ENCODE data around the gene PPP3CA.
A peak's percentile ranks its signal among the peaks of the same experiment; 100 is the strongest.

Gene PPP3CA

GRCh38 chr4:101169044-101170014 lies 178.0 kb downstream of the PPP3CA start:
- DNase-seq = peak in 5 of 6 experiments; percentile 18 to 56 (median 38)

- DNase-seq = no peak
These were observed 183.4 kb downstream of the PPP3CA start for GRCh38 chr4:101163936-101164335.

- DNase-seq = no peak
These were observed 184.3 kb downstream of the PPP3CA start for GRCh38 chr4:101162990-101163380.

- DNase-seq = no peak
These were observed 186.3 kb downstream of the PPP3CA start for GRCh38 chr4:101160792-101161592.

- DNase-seq = no peak
These were observed 188.8 kb downstream of the PPP3CA start for GRCh38 chr4:101158507-101158906.

- DNase-seq = no peak
These were observed 189.2 kb downstream of the PPP3CA start for GRCh38 chr4:101158134-101158482.

- DNase-seq = no peak
These were observed 189.8 kb downstream of the PPP3CA start for GRCh38 chr4:101157415-101158133.

GRCh38 chr4:101156619-101157310 lies 190.6 kb downstream of the PPP3CA start:
- no peak for DNase-seq

GRCh38 chr4:101155945-101156344 lies 191.4 kb downstream of the PPP3CA start:
- DNase-seq = no peak

GRCh38 chr4:101155368-101155767 lies 192.0 kb downstream of the PPP3CA start:
- no peak for DNase-seq

GRCh38 chr4:101153653-101154052 lies 193.7 kb downstream of the PPP3CA start:
- no peak for DNase-seq

- DNase-seq = no peak
These were observed 194.8 kb downstream of the PPP3CA start for GRCh38 chr4:101152521-101152920.

- DNase-seq = no peak
These were observed 198.8 kb downstream of the PPP3CA start for GRCh38 chr4:101148551-101148950.

- no peak for DNase-seq
These were observed 200.0 kb downstream of the PPP3CA start for GRCh38 chr4:101147283-101147682.

- no peak for DNase-seq
These were observed 202.3 kb downstream of the PPP3CA start for GRCh38 chr4:101145021-101145420.

- no peak for DNase-seq
These were observed 205.1 kb downstream of the PPP3CA start for GRCh38 chr4:101142259-101142658.

GRCh38 chr4:101141855-101142254 lies 205.5 kb downstream of the PPP3CA start:
- DNase-seq = no peak

GRCh38 chr4:101141230-101141629 lies 206.1 kb downstream of the PPP3CA start:
- no peak for DNase-seq

- DNase-seq = no peak
These were observed 207.1 kb downstream of the PPP3CA start for GRCh38 chr4:101140228-101140627.

GRCh38 chr4:101136373-101137370 lies 210.7 kb downstream of the PPP3CA start:
- DNase-seq = no peak

- DNase-seq = no peak
These were observed 211.8 kb downstream of the PPP3CA start for GRCh38 chr4:101135371-101136010.

Measured in stimulated activated naive CD4-positive, alpha-beta T cell (primary cell).